HG02571 (cell line): Measurements from ENCODE around the gene SETD5.

Source experiments
- ATAC-seq: cut with Tn5 transposase; IDR thresholded peaks from one replicate; pipeline ENCODE4 v1.9.1; 2021; ENCODE audit warnings: mild to moderate bottlenecking, moderate library complexity; ENCODE audit not compliant: unreplicated experiment

Gene SETD5

GRCh38 chr3:9386501-9387321 is 10.7 kb upstream of the SETD5 start:
- ATAC-seq = no peak

- ATAC-seq = no peak
These were observed 10.1 kb upstream of the SETD5 start for GRCh38 chr3:9387322-9387655.

GRCh38 chr3:9388142-9388541 is 9.3 kb upstream of the SETD5 start:
- ATAC-seq = no peak

GRCh38 chr3:9388562-9389272 is 8.7 kb upstream of the SETD5 start:
- ATAC-seq = no peak

- no peak for ATAC-seq
These were observed 7.0 kb upstream of the SETD5 start for GRCh38 chr3:9390265-9390888.

- no peak for ATAC-seq
These were observed 5.4 kb upstream of the SETD5 start for GRCh38 chr3:9392041-9392440.

- no peak for ATAC-seq
These were observed 1.7 kb upstream of the SETD5 start for GRCh38 chr3:9395570-9396300.

GRCh38 chr3:9396301-9396631 is 1.1 kb upstream of the SETD5 start:
- ATAC-seq = peak; percentile 32

- peak; percentile 64 for ATAC-seq
These were observed 633 bp upstream of the SETD5 start for GRCh38 chr3:9396632-9397331.

GRCh38 chr3:9397906-9398699 is 688 bp downstream of the SETD5 start:
- ATAC-seq = no peak

GRCh38 chr3:9398700-9399336 is 1.4 kb downstream of the SETD5 start:
- no peak for ATAC-seq

- no peak for ATAC-seq
These were observed 1.9 kb downstream of the SETD5 start for GRCh38 chr3:9399337-9399703.

- ATAC-seq = no peak
These were observed 2.3 kb downstream of the SETD5 start for GRCh38 chr3:9399746-9400145.

- no peak for ATAC-seq
These were observed 3.2 kb downstream of the SETD5 start for GRCh38 chr3:9400616-9401015.

- ATAC-seq = no peak
These were observed 4.6 kb downstream of the SETD5 start for GRCh38 chr3:9401986-9402385.

GRCh38 chr3:9402410-9403228 is 5.2 kb downstream of the SETD5 start:
- ATAC-seq = no peak

- ATAC-seq = no peak
These were observed 6.0 kb downstream of the SETD5 start for GRCh38 chr3:9403463-9403862.

GRCh38 chr3:9404680-9405079 is 7.3 kb downstream of the SETD5 start:
- ATAC-seq = no peak

- ATAC-seq = no peak
These were observed 8.3 kb downstream of the SETD5 start for GRCh38 chr3:9405756-9406155.
